Measurements from ENCODE around the gene SIN3B.

The SIN3B gene

GRCh38 chr19:16836115-16837034, 7.2 kb downstream of the SIN3B start:
- H3K27me3 Mint-ChIP-seq, result no peaks in the 10 kb centered on the region
- H3K36me3 Mint-ChIP-seq (ENCODE audit: low read depth), result peaks cover 89% of the 10 kb centered on the region
- H3K27ac Mint-ChIP-seq, result peak overlapping the region; percentile 7
- no peak overlapping the region for H3K4me3 Mint-ChIP-seq
- H3K9me3 Mint-ChIP-seq, result no peaks in the 10 kb centered on the region
- intact Hi-C loops (cut with micrococcal nuclease), result loop anchor here (10.0 kb wide), 1 partner anchor 62 kb away; no protein-coding TSS in a partner anchor
- H3K4me1 Mint-ChIP-seq (ENCODE audit: low read depth), result peaks cover 47% of the 10 kb centered on the region

- intact Hi-C loops (cut with micrococcal nuclease), result loop anchor here (10.0 kb wide), 1 partner anchor 62 kb away; no protein-coding TSS in a partner anchor
- peak overlapping the region; percentile 7 for H3K27ac Mint-ChIP-seq
These were observed 7.8 kb downstream of the SIN3B start for GRCh38 chr19:16837035-16837362.

GRCh38 chr19:16841391-16841926, 12.3 kb downstream of the SIN3B start:
- intact Hi-C loops (cut with micrococcal nuclease), result no loop called here
- Mint-ChIP-seq H3K4me3 (no peak overlapping the region), H3K27me3 (no peaks in the 10 kb centered on the region), H3K9me3 (no peaks in the 10 kb centered on the region), H3K4me1 (ENCODE audit: low read depth) (peaks cover 29% of the 10 kb centered on the region), H3K36me3 (ENCODE audit: low read depth) (peaks cover 99% of the 10 kb centered on the region), H3K27ac (no peak overlapping the region)

More at GRCh38 chr19:16837035-16837362, 7.8 kb downstream of the SIN3B start:
- Mint-ChIP-seq H3K4me1 (ENCODE audit: low read depth) (peaks cover 45% of the 10 kb centered on the region), H3K9me3 (no peaks in the 10 kb centered on the region), H3K36me3 (ENCODE audit: low read depth) (peaks cover 89% of the 10 kb centered on the region), H3K4me3 (no peak overlapping the region), H3K27me3 (no peaks in the 10 kb centered on the region)

- Mint-ChIP-seq H3K4me3 (no peak overlapping the region), H3K9me3 (no peaks in the 10 kb centered on the region), H3K4me1 (ENCODE audit: low read depth) (peaks cover 37% of the 10 kb centered on the region), H3K27ac (peak overlapping the region; percentile 78), H3K27me3 (no peaks in the 10 kb centered on the region), H3K36me3 (ENCODE audit: low read depth) (peaks cover 92% of the 10 kb centered on the region)
- intact Hi-C loops (cut with micrococcal nuclease), result no loop called here
These were observed 17.7 kb downstream of the SIN3B start for GRCh38 chr19:16846901-16847300.

GRCh38 chr19:16847430-16847829, 18.2 kb downstream of the SIN3B start:
- Mint-ChIP-seq H3K4me3 (peak overlapping the region; percentile 4), H3K27me3 (no peaks in the 10 kb centered on the region), H3K36me3 (ENCODE audit: low read depth) (peaks cover 92% of the 10 kb centered on the region), H3K27ac (peak overlapping the region; percentile 78), H3K4me1 (ENCODE audit: low read depth) (peaks cover 37% of the 10 kb centered on the region), H3K9me3 (no peaks in the 10 kb centered on the region)
- intact Hi-C loops (cut with micrococcal nuclease), result no loop called here

- intact Hi-C loops (cut with micrococcal nuclease), result no loop called here
- H3K9me3 Mint-ChIP-seq, result no peaks in the 10 kb centered on the region
- peaks cover 37% of the 10 kb centered on the region for H3K4me1 Mint-ChIP-seq (ENCODE audit: low read depth)
- H3K36me3 Mint-ChIP-seq (ENCODE audit: low read depth), result peaks cover 92% of the 10 kb centered on the region
- no peaks in the 10 kb centered on the region for H3K27me3 Mint-ChIP-seq
- no peak overlapping the region for H3K27ac Mint-ChIP-seq
- H3K4me3 Mint-ChIP-seq, result no peak overlapping the region
These were observed 20.0 kb downstream of the SIN3B start for GRCh38 chr19:16849168-16849567.

GRCh38 chr19:16850133-16850532, 20.9 kb downstream of the SIN3B start:
- Mint-ChIP-seq H3K27ac (no peak overlapping the region), H3K4me3 (no peak overlapping the region), H3K27me3 (no peaks in the 10 kb centered on the region), H3K9me3 (no peaks in the 10 kb centered on the region), H3K36me3 (ENCODE audit: low read depth) (peaks cover 92% of the 10 kb centered on the region), H3K4me1 (ENCODE audit: low read depth) (peaks cover 28% of the 10 kb centered on the region)
- intact Hi-C loops (cut with micrococcal nuclease), result no loop called here

GRCh38 chr19:16851031-16851712, 22.0 kb downstream of the SIN3B start:
- Mint-ChIP-seq H3K27ac (no peak overlapping the region), H3K4me1 (ENCODE audit: low read depth) (peaks cover 23% of the 10 kb centered on the region), H3K36me3 (ENCODE audit: low read depth) (peaks cover 92% of the 10 kb centered on the region), H3K27me3 (no peaks in the 10 kb centered on the region), H3K9me3 (no peaks in the 10 kb centered on the region), H3K4me3 (no peak overlapping the region)
- intact Hi-C loops (cut with micrococcal nuclease), result no loop called here

GRCh38 chr19:16853066-16853465, 23.9 kb downstream of the SIN3B start:
- intact Hi-C loops (cut with micrococcal nuclease), result no loop called here
- Mint-ChIP-seq H3K27me3 (no peaks in the 10 kb centered on the region), H3K4me1 (ENCODE audit: low read depth) (peaks cover 5% of the 10 kb centered on the region), H3K9me3 (no peaks in the 10 kb centered on the region), H3K36me3 (ENCODE audit: low read depth) (peaks cover 94% of the 10 kb centered on the region), H3K4me3 (no peak overlapping the region), H3K27ac (no peak overlapping the region)

GRCh38 chr19:16856091-16856490, 26.9 kb downstream of the SIN3B start:
- peaks cover 2% of the 10 kb centered on the region for H3K27me3 Mint-ChIP-seq
- intact Hi-C loops (cut with micrococcal nuclease), result no loop called here
- H3K4me1 Mint-ChIP-seq (ENCODE audit: low read depth), result no peaks in the 10 kb centered on the region
- H3K4me3 Mint-ChIP-seq, result no peak overlapping the region
- peaks cover 99% of the 10 kb centered on the region for H3K36me3 Mint-ChIP-seq (ENCODE audit: low read depth)
- no peak overlapping the region for H3K27ac Mint-ChIP-seq
- no peaks in the 10 kb centered on the region for H3K9me3 Mint-ChIP-seq

- no peak overlapping the region for H3K27ac Mint-ChIP-seq
- H3K4me3 Mint-ChIP-seq, result no peak overlapping the region
- H3K9me3 Mint-ChIP-seq, result no peaks in the 10 kb centered on the region
- H3K36me3 Mint-ChIP-seq (ENCODE audit: low read depth), result peaks cover 92% of the 10 kb centered on the region
- intact Hi-C loops (cut with micrococcal nuclease), result no loop called here
- H3K27me3 Mint-ChIP-seq, result peaks cover 3% of the 10 kb centered on the region
- H3K4me1 Mint-ChIP-seq (ENCODE audit: low read depth), result peaks cover 21% of the 10 kb centered on the region
These were observed 30.4 kb downstream of the SIN3B start for GRCh38 chr19:16859626-16860025.

- no peaks in the 10 kb centered on the region for H3K9me3 Mint-ChIP-seq
- H3K4me1 Mint-ChIP-seq (ENCODE audit: low read depth), result peaks cover 21% of the 10 kb centered on the region
- intact Hi-C loops (cut with micrococcal nuclease), result no loop called here
- no peak overlapping the region for H3K27ac Mint-ChIP-seq
- peaks cover 92% of the 10 kb centered on the region for H3K36me3 Mint-ChIP-seq (ENCODE audit: low read depth)
- no peak overlapping the region for H3K4me3 Mint-ChIP-seq
- peaks cover 3% of the 10 kb centered on the region for H3K27me3 Mint-ChIP-seq
These were observed 30.9 kb downstream of the SIN3B start for GRCh38 chr19:16860118-16860517.

GRCh38 chr19:16861011-16861410, 31.8 kb downstream of the SIN3B start:
- peaks cover 92% of the 10 kb centered on the region for H3K36me3 Mint-ChIP-seq (ENCODE audit: low read depth)
- H3K27me3 Mint-ChIP-seq, result peaks cover 3% of the 10 kb centered on the region
- intact Hi-C loops (cut with micrococcal nuclease), result no loop called here
- H3K4me1 Mint-ChIP-seq (ENCODE audit: low read depth), result peaks cover 21% of the 10 kb centered on the region
- H3K27ac Mint-ChIP-seq, result no peak overlapping the region
- no peak overlapping the region for H3K4me3 Mint-ChIP-seq
- H3K9me3 Mint-ChIP-seq, result no peaks in the 10 kb centered on the region

- Mint-ChIP-seq H3K4me1 (ENCODE audit: low read depth) (peaks cover 21% of the 10 kb centered on the region), H3K9me3 (no peaks in the 10 kb centered on the region), H3K27me3 (peaks cover 3% of the 10 kb centered on the region), H3K36me3 (ENCODE audit: low read depth) (peaks cover 92% of the 10 kb centered on the region), H3K27ac (no peak overlapping the region), H3K4me3 (no peak overlapping the region)
- intact Hi-C loops (cut with micrococcal nuclease), result no loop called here
These were observed 32.6 kb downstream of the SIN3B start for GRCh38 chr19:16861834-16862233.

Measured in dendritic cell treated with granulocyte-macrophage colony-stimulating factor and Interleukin-4, amounts not matched to agents 40 ng/mL and 50 ng/mL, for 4 days (primary cell).